ENCODE data around the gene NET1.
A peak's percentile ranks its signal among the peaks of the same experiment; 100 is the strongest.
"Not testable (repeated sequence)": the region's sequence is repeated elsewhere in the genome, so short reads cannot be mapped to it uniquely, and the experiment has no call there.

Gene NET1

DNA sequence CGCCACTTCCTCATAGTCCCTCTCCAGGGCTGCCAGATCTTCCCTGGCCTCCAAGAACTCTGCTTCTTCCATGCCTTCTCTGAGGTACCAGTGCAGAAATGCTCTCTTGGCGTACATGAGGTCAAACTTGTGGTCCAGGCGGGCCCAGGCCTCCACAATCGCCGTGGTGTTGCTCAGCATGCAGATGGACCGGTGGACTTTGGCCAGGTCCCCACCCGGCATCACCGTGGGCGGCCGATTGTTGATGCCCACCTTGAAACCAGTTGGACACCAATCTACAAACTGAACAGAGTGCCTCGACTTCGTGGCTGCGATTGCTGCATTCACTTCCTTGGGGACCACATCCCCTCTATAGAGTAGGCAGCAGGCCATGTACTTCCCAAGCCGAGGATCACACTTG lies 18.8 kb upstream of the NET1 start:
- no peak overlapping the region for H3K4me3 ChIP-seq (ENCODE audit: low read length)
- no peak for DNase-seq (ENCODE audit: low read depth, low spot score)

DNA sequence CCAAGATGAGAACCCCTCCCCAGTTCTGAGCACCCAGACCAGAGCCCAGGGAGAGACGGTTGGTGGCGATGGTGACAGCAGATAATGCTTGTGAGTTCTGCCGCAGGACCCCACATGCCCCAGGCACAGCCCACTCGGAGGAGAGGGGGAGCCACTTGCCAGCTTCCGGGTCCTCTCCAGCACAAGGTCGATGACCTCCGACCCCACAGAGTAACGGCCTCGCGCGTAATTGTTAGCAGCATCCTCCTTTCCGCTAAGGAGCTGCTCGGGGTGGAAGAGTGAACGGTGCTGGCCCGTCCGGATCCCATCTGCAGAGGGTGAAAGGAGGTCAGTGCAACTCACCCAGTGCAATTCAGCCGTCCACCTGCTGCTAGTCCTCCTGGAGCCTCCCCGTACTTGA lies 17.2 kb upstream of the NET1 start:
- H3K4me3 ChIP-seq (ENCODE audit: low read length): no peak overlapping the region
- DNase-seq (ENCODE audit: low read depth, low spot score): no peak

DNA sequence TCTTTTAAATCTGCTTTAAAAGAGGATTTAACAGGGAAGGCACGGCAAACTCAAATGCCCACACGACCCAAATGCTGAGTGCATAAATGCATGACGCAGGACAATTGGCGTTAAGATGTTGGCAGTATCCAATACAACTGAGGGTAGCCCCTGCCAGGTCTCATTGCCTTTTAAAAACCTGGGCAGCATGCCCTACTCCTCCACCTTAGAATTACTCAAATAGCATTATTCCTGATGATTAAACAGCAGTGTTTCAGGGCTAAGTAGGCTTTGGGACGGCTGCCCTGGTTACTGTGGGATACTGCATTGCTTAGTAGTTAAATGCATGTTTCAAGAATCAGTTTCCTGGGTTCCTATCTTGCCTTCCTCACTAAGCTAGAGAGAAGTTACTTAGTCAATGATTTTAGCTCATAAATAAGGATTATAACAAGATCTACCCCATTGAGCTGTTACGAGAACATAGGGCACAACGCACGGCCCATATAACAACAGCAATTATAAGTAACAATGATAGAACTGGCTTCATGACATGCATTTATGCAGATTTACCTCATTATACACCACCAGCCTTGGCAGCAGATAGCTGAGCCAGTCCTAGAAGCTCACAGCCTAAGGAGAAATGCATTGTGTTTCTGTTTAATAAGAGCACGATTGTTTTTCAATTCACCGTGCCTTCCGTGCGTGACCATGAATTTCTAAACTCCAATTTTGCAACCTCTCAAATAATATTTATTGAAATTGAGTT lies 15.6 kb upstream of the NET1 start:
- DNase-seq (ENCODE audit: low read depth, low spot score): no peak
- no peak overlapping the region for H3K4me3 ChIP-seq (ENCODE audit: low read length)

DNA sequence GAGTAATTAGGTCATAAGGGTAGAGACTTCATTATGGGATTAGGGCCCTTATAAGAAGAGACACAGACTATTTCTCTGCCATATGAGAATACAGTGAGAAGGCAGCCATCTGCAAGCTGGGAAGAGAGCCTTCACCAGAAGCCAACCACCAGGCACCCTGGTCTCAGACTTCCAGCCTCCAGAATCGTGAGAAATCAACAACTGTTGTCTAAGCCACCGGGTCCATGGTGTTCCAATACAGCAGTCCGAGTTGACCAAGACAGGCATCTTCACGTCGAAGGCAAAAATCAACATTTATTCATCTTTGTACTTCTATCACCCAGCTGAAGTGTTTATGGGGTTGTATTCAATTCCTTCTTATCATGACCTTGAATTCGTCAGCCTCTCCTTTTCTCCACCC lies 13.0 kb upstream of the NET1 start:
- no peak for DNase-seq (ENCODE audit: low read depth, low spot score)
- H3K4me3 ChIP-seq (ENCODE audit: low read length): no peak overlapping the region

DNA sequence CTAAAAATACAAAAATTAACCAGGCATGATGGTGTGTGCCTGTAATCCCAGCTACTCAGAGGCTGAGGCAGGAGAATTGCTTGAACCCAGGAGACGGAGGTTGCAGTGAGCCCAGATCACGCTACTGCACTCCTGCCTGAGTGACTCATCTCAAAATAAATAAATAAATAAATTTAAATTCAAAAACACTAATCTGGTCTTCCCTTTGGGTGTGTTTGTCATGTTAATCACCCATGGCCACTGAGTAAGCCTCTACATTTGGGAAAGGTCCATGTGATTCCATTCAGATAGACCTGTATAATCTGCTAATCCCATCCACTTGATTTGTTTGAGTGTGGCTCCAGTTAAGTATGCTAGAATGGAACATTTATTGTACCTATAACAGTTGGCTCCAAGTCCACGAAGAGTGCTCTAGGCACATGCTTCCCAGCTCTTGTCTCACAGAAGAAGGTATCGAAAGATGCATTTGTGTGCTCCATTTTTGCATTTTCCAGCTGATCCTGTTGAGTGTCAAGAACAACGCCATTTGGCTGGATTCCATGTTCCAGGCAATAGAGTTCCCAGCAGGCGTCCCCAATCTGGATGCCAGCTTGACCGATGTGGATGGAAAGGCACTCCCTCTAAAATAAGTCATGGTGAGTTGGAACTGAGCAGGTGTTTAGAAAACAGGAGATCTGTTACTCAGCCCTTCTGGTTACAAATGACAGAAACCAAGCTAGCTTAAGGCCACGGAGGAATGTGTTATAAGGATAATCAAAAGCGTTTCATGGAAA lies 11.7 kb upstream of the NET1 start:
- H3K4me3 ChIP-seq (ENCODE audit: low read length): no peak overlapping the region
- DNase-seq (ENCODE audit: low read depth, low spot score): no peak

DNA sequence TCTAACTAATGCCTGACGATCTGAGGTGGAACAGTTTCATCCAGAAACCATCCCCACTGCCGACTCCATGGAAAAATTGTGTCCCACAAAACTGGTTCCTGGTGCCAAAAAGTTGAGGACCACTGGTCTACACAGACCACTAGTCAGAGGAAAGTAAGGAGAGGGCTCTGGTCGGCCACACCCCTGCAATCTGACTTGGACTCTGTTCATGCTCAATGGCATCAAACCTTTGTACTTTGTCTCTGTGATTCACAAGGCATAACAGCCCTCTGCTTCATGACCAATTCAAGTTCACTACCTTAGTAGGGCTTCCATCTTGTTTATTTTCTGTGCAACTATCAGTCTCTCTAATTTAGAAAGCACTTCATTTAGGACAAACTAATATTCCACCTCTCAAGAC lies 9.6 kb upstream of the NET1 start:
- DNase-seq (ENCODE audit: low read depth, low spot score): no peak
- no peak overlapping the region for H3K4me3 ChIP-seq (ENCODE audit: low read length)

DNA sequence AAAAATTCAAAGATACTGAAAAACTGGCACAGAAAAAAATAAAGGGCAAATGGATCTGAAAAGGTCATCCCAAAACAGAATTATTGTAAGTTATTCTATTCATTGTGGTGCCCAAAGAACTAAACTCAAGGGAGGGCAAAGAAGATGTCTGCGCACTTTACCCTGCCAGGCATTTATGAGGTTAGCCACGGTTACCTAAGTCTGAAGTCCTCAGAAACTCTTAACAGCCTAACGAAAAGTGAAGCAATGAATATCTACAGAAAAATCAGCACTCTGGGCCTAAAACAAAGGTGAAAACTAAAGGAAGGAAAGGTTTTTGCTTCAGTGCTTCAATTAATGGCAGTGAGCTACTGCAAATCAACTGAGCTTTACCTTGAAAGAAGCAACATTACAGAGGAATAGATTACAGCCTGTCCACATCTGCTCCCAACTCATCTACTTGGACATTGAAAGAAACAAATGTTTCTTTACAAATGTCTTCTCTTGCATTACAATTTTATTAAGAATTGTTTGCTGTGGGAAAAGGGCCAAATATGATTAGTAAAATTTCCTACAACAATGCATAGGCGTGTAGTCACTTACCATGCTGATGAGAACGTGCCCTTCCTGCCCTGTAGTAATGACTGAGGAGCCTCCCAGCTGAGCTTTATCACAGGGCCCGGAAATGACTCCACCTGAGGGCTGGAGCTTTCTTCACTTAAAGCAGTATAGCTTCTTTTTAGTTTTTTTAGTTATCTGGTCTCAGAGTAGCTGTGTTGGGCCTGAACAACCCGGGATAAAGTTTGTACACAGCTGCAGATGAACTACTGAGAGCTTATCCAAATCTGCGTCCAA lies 7.9 kb upstream of the NET1 start, which contains the start of gene TUBAL3:
TSS of gene TUBAL3 (minus strand) at position 621 of the 834 bp plus-strand sequence. CDS start at position 585, 36 bp downstream.
- H3K4me3 ChIP-seq (ENCODE audit: low read length): peak within 1 kb of the TSS; percentile 18
- DNase-seq (ENCODE audit: low read depth, low spot score): no peak

DNA sequence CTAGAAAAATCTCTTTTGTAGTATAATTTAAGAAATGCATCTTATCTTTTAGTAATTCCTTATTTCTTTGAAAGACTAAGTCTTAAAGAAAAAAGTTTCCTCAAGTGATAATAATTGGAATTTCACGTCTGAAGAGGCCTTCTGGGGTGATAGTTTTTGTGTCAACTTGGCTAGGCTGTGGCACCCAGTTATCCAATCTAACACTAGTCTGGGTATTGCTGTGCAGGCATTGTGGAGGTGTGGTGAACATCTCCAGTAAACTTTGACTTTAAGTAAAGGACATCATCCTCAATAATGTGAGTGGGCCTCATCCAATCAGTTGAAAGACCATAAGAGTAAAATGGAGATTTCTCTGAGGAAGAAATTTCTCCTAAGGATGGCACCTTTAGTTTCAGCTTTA lies 5.4 kb upstream of the NET1 start:
- no peak overlapping the region for H3K4me3 ChIP-seq (ENCODE audit: low read length)
- DNase-seq (ENCODE audit: low read depth, low spot score): no peak

DNA sequence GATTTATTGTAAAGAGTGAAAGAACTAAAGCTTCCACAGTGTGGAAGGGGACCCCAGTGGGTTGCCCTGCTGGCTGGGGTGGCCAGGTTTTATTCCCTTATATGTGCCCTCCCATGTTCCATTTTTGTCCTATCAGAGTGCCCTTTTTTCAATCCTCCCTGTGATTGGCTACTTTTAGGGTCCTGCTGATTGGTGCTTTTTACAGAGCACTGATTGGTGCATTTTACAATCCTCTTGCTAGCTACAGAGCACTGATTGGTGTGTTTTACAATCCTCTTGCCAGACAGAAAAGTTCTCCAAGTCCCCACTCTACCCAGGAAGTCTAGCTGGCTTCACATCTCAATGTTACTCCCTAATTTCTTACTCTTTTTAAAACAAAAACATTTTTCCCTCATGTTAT lies 1.6 kb upstream of the NET1 start:
- H3K4me3 ChIP-seq (ENCODE audit: low read length); DNase-seq (ENCODE audit: low read depth, low spot score): not testable (repeated sequence)

DNA sequence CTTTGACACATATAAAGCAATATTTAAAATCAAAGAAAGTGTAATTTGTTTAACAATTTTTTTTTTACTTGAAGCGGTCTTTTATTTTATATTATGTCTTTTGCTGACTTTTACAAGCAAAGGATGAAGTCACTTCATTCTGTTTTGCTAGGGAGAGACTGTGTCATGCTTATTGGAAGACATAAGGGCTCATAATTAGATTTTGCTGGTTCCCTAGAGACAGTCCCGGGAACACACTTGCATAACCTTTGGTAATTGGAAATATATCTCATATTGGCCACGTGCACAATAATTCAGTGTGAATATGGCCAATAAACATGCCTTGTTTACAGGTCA lies 448 bp upstream of the NET1 start:
- H3K4me3 ChIP-seq (ENCODE audit: low read length): peak overlapping the region; percentile 81
- DNase-seq (ENCODE audit: low read depth, low spot score): no peak

DNA sequence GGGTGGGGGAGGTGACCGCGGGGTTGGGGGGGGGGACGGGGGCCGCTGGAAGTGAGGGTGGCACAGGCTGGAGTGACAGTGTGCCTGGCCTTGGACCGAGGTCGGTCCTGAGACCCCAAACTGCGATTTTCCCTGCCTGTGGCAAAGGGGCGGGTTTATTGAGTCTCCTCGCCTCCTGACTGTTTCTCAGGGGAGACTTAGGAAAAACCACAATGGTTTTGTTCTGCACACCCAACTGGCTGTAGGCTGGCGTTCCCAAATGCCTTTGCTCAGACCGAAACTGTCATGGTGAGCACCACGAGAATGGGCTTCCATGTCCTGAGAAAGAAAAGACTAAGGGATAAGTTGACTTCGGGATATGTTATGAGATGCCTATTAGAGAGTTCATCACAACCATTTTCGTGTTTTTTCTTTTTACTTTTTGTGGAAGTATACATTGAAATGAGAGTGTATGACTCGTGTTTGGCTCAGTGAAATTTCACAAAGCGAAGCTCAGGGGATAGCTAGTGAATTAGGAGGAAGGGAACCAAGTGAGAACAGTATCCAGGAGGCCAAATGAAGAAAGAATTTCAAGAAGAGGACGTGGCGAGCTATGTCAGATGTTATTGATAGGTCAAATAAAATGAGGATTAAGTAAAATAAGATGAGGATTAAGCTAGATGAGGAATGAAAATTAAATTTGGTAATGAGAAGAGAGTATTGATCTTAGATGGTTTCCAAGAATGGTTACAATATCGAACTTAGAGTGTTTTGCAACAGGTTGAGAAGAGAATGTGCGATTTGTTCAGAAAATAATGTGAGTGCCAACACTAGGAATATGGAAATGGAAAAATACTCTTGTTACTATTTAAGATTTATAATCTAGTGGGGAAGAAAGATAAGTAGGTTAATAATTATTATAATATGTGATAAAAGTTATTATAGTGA lies 918 bp downstream of the NET1 start:
- no peak for DNase-seq (ENCODE audit: low read depth, low spot score)
- H3K4me3 ChIP-seq (ENCODE audit: low read length): peak overlapping the region; percentile 81

DNA sequence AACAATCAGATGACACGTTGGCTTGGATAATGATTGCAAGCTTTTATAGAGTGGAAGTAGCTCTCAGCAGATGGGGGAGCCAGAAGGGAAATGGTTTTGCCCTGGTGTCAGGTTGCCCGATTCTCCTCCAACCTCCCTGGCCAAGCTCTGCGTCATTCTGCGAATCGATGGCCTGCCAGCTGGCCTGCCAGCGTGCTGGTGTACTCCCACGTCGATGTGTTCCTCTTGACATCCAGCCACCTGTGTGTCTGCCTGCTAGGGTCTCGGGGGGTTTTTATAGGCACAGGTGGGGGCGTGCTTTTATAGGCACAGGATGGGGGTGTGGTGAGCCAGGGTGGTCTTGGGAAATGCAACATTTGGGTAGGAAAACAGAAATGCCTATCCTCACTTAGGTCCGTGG lies 4.6 kb downstream of the NET1 start:
- no peak for DNase-seq (ENCODE audit: low read depth, low spot score)

DNA sequence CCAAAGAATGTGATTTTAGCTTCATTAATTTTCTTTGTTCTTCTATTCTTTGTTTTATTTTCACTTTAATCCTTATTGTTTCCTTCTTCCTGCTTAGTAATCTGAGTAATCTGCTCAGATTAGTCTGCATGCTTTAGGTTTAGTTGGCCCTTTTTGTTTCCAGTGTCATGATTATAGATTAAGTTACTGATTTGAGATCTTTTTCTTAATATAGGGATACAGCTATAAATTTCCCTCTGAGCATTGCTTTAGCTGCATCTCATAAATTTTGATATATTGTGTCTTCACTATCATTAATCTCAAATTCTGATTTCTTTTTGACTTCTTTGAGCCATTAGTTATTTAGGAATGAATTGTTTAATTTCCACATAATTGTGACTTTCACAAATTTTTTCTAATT lies 6.2 kb downstream of the NET1 start:
- H3K4me3 ChIP-seq (ENCODE audit: low read length): no peak overlapping the region
- no peak for DNase-seq (ENCODE audit: low read depth, low spot score)

More for the DNA sequence above, 4.6 kb downstream of the NET1 start:
- H3K4me3 ChIP-seq (ENCODE audit: low read length): no peak overlapping the region

DNA sequence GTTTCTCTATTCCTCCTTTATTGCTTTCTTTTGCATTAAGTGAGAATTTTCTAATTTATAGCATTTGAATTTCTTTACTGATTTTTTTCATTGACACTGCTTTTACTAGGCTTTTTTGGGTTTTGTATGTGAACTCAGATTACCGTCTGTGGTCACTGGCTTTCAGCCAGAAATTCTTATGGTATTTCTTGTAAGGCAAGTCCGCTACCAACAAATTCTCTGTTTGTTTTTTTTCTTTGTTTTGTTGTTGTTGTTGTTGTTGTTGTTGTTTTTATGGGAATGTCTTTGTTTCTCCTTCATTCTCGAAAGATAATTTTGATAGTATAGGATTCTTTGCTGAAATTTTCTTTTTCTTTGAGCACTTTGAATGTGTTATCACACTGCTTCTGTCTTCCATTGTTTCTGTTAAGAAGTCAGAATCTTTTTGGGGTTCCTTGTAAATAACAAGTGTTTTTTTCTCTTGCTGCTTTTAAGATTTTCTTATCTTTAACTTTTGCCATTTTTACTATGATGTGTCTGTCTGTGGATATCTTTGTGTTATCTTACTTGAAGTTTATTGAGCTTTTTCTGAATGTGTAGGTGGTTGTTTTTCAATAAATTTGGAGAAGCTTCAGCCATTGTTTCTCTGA lies 7.2 kb downstream of the NET1 start:
- H3K4me3 ChIP-seq (ENCODE audit: low read length): no peak overlapping the region
- DNase-seq (ENCODE audit: low read depth, low spot score): no peak

DNA sequence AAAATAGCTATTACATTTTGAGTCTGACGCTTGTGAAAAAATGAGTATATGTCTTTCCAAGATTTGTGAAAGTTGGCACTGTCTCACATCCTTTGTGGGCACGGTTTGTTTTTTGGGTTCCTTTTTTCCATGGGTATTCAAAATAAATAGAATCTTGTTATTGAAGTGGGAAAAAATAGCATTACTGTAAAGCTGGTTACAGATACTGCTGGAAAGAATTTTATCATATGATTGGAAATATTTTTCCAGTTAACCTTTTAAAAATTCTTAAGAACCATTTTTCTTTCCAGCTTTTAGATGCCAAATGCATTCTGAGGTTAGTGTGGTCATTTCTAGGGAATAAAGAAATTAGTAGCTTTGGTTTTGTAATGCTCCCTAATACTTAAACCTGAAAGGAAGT lies 11.4 kb downstream of the NET1 start:
- no peak overlapping the region for H3K4me3 ChIP-seq (ENCODE audit: low read length)
- no peak for DNase-seq (ENCODE audit: low read depth, low spot score)

DNA sequence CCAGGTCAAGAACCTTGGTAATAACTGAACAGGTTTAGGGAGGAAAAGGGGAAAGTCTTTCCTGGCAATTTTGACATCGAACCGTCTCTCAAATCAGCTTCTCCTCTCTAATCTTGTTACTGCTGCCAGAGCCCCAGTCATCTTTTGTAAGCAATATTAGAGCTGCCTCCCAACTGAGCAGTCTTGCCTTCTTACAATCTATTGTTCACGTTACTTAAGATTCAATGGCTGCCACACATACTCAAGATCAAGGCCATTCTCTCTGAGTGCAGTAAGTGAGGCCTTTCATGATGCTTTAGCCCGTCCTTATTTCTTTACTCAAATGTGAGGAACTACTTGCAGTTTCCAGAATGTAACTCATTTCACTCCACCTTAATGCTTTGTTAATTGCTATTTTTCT lies 12.4 kb downstream of the NET1 start:
- DNase-seq (ENCODE audit: low read depth, low spot score): no peak
- no peak overlapping the region for H3K4me3 ChIP-seq (ENCODE audit: low read length)

DNA sequence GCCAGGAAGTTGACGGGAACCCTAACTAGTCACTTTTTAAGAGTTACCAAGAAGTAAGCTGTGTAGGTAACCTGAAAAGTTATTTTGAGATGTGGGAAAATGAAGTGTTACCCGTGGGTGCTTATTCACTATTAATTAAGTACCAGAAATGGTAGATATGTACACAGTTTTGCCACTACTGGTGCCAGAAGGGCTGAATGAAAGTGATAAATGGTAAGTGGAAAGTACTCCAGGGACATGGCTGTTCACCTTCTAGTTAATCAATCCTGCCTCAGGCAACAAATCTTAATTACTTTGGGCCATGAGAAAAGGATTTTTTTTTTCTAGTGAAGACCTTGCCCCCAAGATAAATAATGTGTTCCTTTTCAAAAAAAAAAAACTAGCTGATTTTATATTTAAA lies 15.8 kb downstream of the NET1 start:
- H3K4me3 ChIP-seq (ENCODE audit: low read length): no peak overlapping the region
- no peak for DNase-seq (ENCODE audit: low read depth, low spot score)

DNA sequence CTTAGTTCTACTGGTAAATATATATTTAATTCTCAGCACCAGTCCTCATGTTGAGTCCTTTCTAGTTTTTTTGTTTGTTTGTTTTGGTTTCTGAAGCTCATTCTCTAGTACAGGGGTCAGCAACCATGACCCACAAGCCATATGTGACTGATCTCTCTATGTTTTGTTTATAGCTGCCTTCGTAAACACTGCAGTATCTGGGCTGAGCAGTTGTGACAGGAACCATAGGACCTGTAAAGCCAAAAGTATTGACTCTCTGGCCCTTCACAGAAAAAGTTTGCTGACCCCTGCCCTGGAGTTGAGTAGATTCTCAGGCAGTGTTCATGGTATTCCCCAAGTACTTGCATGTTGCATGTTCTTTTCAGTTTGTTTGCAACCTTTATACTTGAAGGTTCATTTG lies 20.8 kb downstream of the NET1 start:
- H3K4me3 ChIP-seq (ENCODE audit: low read length): no peak overlapping the region
- DNase-seq (ENCODE audit: low read depth, low spot score): no peak

All from Jurkat, Clone E6-1 (cell line).